ENCODE results near the gene ROBO3. TPM values are rescaled to one million over a fixed set of nuclear protein-coding genes. Genes with fewer than 3 reads are reported as not detected.
A peak's percentile ranks its signal among the peaks of the same experiment; 100 is the strongest.

Gene ROBO3
- total RNA-seq, 1 donor, result 18.1 TPM

DNA sequence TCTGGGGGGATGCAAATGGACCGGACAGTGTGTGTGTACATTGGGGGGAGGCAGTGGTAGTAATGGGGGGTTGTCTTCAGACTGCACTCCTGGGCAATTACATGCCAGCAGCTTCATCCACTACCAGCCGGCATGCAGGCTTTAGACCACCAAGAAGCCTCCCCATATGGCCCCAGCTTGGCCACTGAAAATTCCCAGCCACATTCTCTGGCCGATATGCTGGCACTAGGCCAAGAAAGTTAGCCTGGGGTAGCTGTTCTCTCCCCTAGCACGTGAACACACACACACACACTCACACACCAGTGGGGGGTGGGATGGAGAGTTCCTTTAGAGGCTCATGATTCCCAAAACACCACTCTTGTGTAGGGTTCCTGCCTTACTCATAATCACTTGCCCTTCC is 3.6 kb upstream of the ROBO3 start:
- no peaks in the 10 kb centered on the region for H3K9me3 ChIP-seq (ENCODE audit: low read depth, low read length)
- H4K20me1 ChIP-seq (ENCODE audit: insufficient read depth, low read length), result no peaks in the 10 kb centered on the region
- no peaks in the 10 kb centered on the region for H3K36me3 ChIP-seq (ENCODE audit: insufficient read depth, low read length)
- H3K4me1 ChIP-seq (ENCODE audit: insufficient read depth, low read length), result peaks cover 6% of the 10 kb centered on the region
- no peak overlapping the region for H2AFZ ChIP-seq (ENCODE audit: low read length)
- H3K27me3 ChIP-seq (ENCODE audit: insufficient read depth, low read length), result peaks cover 66% of the 10 kb centered on the region
- no peak overlapping the region for H3K27ac ChIP-seq (ENCODE audit: low read depth, low read length)
- no peak for DNase-seq (ENCODE audit: insufficient read length, low spot score, missing footprints)
- H3K4me2 ChIP-seq (ENCODE audit: insufficient read depth, low read length), result no peak overlapping the region
- TF ChIP-seq, protein P1, sequence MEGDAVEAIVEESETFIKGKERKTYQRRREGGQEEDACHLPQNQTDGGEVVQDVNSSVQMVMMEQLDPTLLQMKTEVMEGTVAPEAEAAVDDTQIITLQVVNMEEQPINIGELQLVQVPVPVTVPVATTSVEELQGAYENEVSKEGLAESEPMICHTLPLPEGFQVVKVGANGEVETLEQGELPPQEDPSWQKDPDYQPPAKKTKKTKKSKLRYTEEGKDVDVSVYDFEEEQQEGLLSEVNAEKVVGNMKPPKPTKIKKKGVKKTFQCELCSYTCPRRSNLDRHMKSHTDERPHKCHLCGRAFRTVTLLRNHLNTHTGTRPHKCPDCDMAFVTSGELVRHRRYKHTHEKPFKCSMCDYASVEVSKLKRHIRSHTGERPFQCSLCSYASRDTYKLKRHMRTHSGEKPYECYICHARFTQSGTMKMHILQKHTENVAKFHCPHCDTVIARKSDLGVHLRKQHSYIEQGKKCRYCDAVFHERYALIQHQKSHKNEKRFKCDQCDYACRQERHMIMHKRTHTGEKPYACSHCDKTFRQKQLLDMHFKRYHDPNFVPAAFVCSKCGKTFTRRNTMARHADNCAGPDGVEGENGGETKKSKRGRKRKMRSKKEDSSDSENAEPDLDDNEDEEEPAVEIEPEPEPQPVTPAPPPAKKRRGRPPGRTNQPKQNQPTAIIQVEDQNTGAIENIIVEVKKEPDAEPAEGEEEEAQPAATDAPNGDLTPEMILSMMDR (IDR thresholded peaks at IDR 0.05; ENCODE audit: extremely low read depth, low read depth, low read length), result no peak
- H3K79me2 ChIP-seq (ENCODE audit: insufficient read depth, low read length), result no peaks in the 10 kb centered on the region
- no peak overlapping the region for H3K4me3 ChIP-seq (ENCODE audit: insufficient read depth, low read length)

DNA sequence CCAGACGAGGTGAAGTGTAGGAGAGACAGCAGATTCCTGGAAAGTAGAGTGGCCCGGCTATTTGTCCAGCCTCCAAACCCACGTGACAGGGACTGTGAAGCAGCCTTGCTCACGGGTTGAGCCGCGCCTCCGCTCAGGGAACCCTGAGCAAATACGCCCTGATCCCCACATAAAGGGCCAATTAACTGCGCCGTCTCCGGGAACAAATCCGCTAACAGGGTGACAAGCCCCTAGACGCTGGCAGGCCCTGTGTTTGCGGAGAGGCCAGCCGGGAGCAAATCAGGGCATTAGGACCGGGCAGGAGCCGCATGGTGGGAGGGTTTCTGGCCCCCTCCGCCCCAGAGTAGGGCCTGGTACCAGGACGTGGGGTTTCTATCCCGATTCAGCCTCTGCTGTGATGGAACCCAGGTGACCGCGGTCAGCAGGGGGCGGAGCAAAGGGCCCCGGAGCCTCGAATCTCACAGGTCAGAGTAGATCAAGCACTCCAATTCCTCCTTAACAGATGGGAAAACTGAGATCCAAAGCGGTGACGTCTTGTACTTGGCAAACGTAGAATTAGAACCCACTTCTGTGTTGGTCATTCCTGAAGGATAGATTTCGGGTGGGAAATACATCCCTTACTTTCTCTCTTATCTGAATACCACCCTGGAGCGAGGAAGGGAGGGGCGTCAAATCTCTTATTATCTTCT is 2.0 kb upstream of the ROBO3 start:
- Histone ChIP-seq H3K4me3 (ENCODE audit: insufficient read depth, low read length) (peak overlapping the region; percentile 50), H3K79me2 (ENCODE audit: insufficient read depth, low read length) (no peaks in the 10 kb centered on the region), H3K4me2 (ENCODE audit: insufficient read depth, low read length) (peak overlapping the region; percentile 73), H3K36me3 (ENCODE audit: insufficient read depth, low read length) (no peaks in the 10 kb centered on the region), H4K20me1 (ENCODE audit: insufficient read depth, low read length) (no peaks in the 10 kb centered on the region), H3K4me1 (ENCODE audit: insufficient read depth, low read length) (peaks cover 6% of the 10 kb centered on the region), H3K9me3 (ENCODE audit: low read depth, low read length) (no peaks in the 10 kb centered on the region), H3K27me3 (ENCODE audit: insufficient read depth, low read length) (peaks cover 80% of the 10 kb centered on the region), H2AFZ (ENCODE audit: low read length) (peak overlapping the region; percentile 36), H3K27ac (ENCODE audit: low read depth, low read length) (no peak overlapping the region)
- DNase-seq (ENCODE audit: insufficient read length, low spot score, missing footprints), result peak; percentile 97
- TF ChIP-seq, protein P1 (IDR thresholded peaks at IDR 0.05; ENCODE audit: extremely low read depth, low read depth, low read length), result no peak

- peak; percentile 77 for DNase-seq (ENCODE audit: insufficient read length, low spot score, missing footprints)
- Histone ChIP-seq H3K4me1 (ENCODE audit: insufficient read depth, low read length) (peaks cover 6% of the 10 kb centered on the region), H3K27me3 (ENCODE audit: insufficient read depth, low read length) (peaks cover 86% of the 10 kb centered on the region), H3K36me3 (ENCODE audit: insufficient read depth, low read length) (no peaks in the 10 kb centered on the region), H3K27ac (ENCODE audit: low read depth, low read length) (no peak overlapping the region), H3K4me2 (ENCODE audit: insufficient read depth, low read length) (peak overlapping the region; percentile 73), H2AFZ (ENCODE audit: low read length) (no peak overlapping the region), H4K20me1 (ENCODE audit: insufficient read depth, low read length) (no peaks in the 10 kb centered on the region), H3K9me3 (ENCODE audit: low read depth, low read length) (no peaks in the 10 kb centered on the region), H3K79me2 (ENCODE audit: insufficient read depth, low read length) (no peaks in the 10 kb centered on the region), H3K4me3 (ENCODE audit: insufficient read depth, low read length) (no peak overlapping the region)
- TF ChIP-seq, protein P1 (IDR thresholded peaks at IDR 0.05; ENCODE audit: extremely low read depth, low read depth, low read length), result no peak
Observed at GRCh38 chr11:124863826-124864165, 1.4 kb upstream of the ROBO3 start.

DNA sequence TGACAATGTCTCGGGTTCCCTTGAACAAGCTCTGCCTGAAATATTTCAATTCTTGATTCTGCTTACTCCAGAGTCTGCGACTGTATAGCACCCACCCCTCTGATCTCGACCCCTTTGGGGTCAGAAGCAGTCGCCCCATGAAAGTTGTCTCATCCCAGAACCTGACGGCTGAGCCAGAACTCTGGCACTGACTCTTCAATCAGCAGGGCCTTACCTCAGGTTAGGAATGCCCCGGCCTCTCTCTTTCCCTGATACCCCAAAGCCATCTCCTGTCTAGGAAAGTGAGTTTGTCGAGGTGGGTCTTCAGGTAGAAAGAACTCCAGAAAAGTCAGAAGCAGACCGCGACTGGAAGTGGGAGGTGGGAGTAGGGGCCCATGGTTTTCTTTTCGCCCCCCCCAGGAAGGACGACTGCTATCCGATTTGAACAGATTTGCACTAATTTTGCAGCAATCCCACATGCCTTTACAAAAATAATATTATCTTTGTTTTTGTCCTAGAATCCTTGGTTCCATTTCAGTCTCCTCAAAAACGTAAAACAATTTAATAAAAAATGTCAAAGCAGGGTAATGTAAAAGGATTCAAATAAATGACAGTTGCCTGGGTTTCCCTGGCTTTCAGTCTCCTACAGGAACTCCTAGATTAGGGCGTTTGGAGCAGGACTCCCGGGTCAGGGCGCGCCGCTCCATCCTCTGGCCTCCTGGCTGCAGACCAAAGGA is 898 bp upstream of the ROBO3 start:
- Histone ChIP-seq H3K27ac (ENCODE audit: low read depth, low read length) (no peak overlapping the region), H3K79me2 (ENCODE audit: insufficient read depth, low read length) (no peaks in the 10 kb centered on the region), H3K4me3 (ENCODE audit: insufficient read depth, low read length) (no peak overlapping the region), H3K4me2 (ENCODE audit: insufficient read depth, low read length) (no peak overlapping the region), H3K27me3 (ENCODE audit: insufficient read depth, low read length) (peaks cover 89% of the 10 kb centered on the region), H2AFZ (ENCODE audit: low read length) (no peak overlapping the region), H4K20me1 (ENCODE audit: insufficient read depth, low read length) (no peaks in the 10 kb centered on the region), H3K36me3 (ENCODE audit: insufficient read depth, low read length) (no peaks in the 10 kb centered on the region), H3K9me3 (ENCODE audit: low read depth, low read length) (no peaks in the 10 kb centered on the region), H3K4me1 (ENCODE audit: insufficient read depth, low read length) (peaks cover 6% of the 10 kb centered on the region)
- TF ChIP-seq, protein P1 (IDR thresholded peaks at IDR 0.05; ENCODE audit: extremely low read depth, low read depth, low read length), result no peak
- DNase-seq (ENCODE audit: insufficient read length, low spot score, missing footprints), result no peak
